Stimulated activated naive CD8-positive, alpha-beta T cell treated with anti-CD3 and anti-CD28 coated beads, Interleukin-15, amount 100 ng/mL, for 72 hours (primary cell): ENCODE measurements around the gene TBC1D8.

ENCODE experiments used
- ATAC-seq: fragments of 150-1000 bp; cut with Tn5 transposase; 2 replicates; pipeline ENCODE4 v1.10.0; 2021; ENCODE audit warnings: mild to moderate bottlenecking, moderate library complexity
- DNase-seq, 2 donors: peaks; one replicate each; pipeline ENCODE4 v3.0.0; 2021 to 2022
- H3K27ac Mint-ChIP-seq, 2 donors: one replicate each; pipeline ENCODE4 v1.8.0; 2022; ENCODE audit warnings: mild to moderate bottlenecking in 2 of 2, mixed read lengths in 2 of 2, moderate library complexity in 2 of 2
- H3K27me3 Mint-ChIP-seq: one replicate; pipeline ENCODE4 v1.8.0; 2022; ENCODE audit warnings: mixed read lengths
- H3K4me1 Mint-ChIP-seq: one replicate; pipeline ENCODE4 v1.8.0; 2022; ENCODE audit warnings: mild to moderate bottlenecking, mixed read lengths
- H3K4me3 Mint-ChIP-seq, 2 donors: one replicate each; pipeline ENCODE4 v1.8.0; 2022; ENCODE audit warnings: mild to moderate bottlenecking in 2 of 2, mixed read lengths in 2 of 2, moderate library complexity in 1 of 2
- H3K9me3 Mint-ChIP-seq, 2 donors: one replicate each; pipeline ENCODE4 v1.8.0; 2022; ENCODE audit warnings: mixed read lengths in 2 of 2

TBC1D8 gene

DNA sequence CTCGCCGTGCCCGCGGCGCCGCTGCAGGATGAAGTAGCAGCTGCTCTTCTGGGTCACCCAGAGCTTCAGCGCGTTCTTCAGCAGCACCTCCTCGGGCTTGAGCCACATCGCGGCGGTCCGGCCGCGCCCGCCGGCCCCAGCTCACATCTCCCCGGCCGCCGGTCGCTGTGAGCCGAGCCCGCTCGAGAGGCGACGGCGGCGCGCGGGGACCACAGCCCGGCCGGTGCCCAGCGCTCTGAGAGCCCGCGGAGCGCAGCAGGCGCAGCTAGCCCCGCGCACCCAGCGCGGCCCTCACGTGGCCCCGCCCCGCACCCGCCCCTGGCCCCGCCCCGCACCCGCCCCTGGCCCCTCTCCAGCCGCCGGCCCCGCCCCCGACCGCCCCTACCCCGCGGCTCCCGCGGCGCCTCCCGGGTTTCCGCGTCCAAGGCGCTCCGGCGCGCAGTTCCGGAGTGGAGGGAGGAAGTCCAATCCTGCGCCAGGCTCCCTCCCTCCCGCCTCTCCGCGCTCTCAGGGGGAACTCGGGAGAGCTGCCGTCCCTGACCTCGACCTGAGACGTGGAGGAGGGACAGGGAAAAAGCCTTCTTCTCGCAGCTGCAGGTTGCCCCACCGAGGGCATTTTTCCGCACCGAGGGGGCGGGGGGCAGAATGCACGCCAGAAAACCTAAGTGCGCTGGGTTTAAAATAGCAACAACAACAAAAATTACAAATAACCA, at the start of gene TBC1D8:
Gene TBC1D8 (minus strand): TSS at position 237 of the 713 bp plus-strand sequence. CDS start 129 bp downstream, at position 108.
- Mint-ChIP-seq H3K4me1 (peaks cover 31% of the 10 kb centered on the region), H3K9me3 (no peaks in the 10 kb centered on the region), H3K27ac (peak within 1 kb of the TSS in 1 of 2 donors; percentile 86), H3K27me3 (peaks cover 52% of the 10 kb centered on the region), H3K4me3 (peak within 1 kb of the TSS; percentile 82 to 88)
- peak; percentile 90 for ATAC-seq
- peak; percentile 51 to 61 for DNase-seq

DNA sequence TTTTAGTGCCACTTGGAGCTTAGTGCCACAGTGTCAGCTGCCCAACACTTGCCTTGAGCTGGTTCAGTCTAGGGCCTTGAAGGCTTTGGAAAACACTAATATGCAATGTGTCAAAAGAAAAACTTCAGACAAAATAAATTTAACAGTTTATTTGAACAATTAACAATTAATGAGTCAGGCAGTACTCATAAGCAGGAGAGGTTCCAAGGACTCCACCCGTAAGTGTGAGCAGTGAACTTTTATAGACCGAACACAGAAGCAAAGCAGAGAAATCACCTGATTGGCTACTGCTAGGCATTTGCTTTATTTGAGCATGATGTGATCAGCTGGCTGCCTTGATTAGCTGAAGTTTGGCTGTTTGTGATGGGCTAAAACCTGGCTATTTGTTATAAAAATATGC, 49.5 kb upstream of the TBC1D8 start:
- Mint-ChIP-seq H3K27ac (no peak overlapping the region), H3K4me3 (no peak overlapping the region), H3K27me3 (no peaks in the 10 kb centered on the region), H3K4me1 (peaks cover 6% of the 10 kb centered on the region), H3K9me3 (no peaks in the 10 kb centered on the region)
- DNase-seq (no peak), ATAC-seq (no peak)

GRCh38 chr2:101199251-101199791, 48.1 kb upstream of the TBC1D8 start:
- no peaks in the 10 kb centered on the region for H3K9me3 Mint-ChIP-seq
- no peaks in the 10 kb centered on the region for H3K4me1 Mint-ChIP-seq
- H3K4me3 Mint-ChIP-seq, result no peak overlapping the region
- H3K27ac Mint-ChIP-seq, result no peak overlapping the region
- ATAC-seq, result no peak
- H3K27me3 Mint-ChIP-seq, result no peaks in the 10 kb centered on the region
- DNase-seq, result no peak

DNA sequence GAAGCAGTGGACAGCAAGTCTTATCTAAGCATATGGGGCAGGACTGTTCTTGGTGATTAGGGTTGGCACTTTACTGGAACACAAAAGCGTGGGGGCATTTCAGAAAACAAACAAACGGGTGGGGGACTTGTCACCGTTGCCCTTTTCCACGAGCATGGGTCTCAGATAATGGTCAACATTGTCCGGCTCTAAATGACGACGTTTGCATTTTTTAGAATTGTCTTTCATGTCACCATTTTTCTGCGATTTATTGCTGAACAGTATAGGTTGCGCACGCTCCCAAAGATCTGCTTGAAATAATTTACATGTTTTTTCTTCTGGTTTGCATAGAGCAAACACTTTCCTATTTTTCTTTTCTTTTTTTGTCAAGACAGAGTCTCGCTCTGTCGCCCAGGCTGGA, 46.6 kb upstream of the TBC1D8 start:
- no peaks in the 10 kb centered on the region for H3K27me3 Mint-ChIP-seq
- H3K27ac Mint-ChIP-seq, result no peak overlapping the region
- no peak for ATAC-seq
- no peak for DNase-seq
- no peak overlapping the region for H3K4me3 Mint-ChIP-seq
- H3K4me1 Mint-ChIP-seq, result no peaks in the 10 kb centered on the region
- no peaks in the 10 kb centered on the region for H3K9me3 Mint-ChIP-seq

DNA sequence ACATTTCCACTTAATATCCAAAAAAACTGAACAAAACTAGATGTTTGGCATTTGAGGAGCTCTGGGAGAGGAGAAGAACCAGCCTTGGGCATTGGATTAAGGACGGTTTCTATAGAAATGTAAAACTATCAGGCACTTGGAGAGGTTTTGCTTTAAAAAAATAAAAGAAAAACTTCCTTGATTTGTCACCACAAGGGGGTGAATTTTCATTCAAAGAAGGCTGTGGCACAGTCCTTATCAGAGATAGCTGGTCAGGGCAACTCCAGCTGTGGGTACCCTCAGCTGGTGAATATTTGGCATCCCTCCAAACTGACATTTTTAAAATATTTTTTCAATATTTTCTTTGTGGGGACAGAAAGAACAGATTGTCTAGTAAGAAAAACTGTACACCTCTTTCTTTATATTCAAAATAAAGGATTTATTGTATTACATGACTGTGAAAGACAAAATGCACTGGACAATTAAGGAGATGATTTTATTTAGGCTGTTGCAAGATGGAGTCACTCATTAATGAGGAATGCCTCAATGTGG, 46.1 kb upstream of the TBC1D8 start:
- Mint-ChIP-seq H3K9me3 (no peaks in the 10 kb centered on the region), H3K4me3 (no peak overlapping the region), H3K27ac (no peak overlapping the region), H3K27me3 (no peaks in the 10 kb centered on the region), H3K4me1 (no peaks in the 10 kb centered on the region)
- DNase-seq (no peak), ATAC-seq (no peak)

DNA sequence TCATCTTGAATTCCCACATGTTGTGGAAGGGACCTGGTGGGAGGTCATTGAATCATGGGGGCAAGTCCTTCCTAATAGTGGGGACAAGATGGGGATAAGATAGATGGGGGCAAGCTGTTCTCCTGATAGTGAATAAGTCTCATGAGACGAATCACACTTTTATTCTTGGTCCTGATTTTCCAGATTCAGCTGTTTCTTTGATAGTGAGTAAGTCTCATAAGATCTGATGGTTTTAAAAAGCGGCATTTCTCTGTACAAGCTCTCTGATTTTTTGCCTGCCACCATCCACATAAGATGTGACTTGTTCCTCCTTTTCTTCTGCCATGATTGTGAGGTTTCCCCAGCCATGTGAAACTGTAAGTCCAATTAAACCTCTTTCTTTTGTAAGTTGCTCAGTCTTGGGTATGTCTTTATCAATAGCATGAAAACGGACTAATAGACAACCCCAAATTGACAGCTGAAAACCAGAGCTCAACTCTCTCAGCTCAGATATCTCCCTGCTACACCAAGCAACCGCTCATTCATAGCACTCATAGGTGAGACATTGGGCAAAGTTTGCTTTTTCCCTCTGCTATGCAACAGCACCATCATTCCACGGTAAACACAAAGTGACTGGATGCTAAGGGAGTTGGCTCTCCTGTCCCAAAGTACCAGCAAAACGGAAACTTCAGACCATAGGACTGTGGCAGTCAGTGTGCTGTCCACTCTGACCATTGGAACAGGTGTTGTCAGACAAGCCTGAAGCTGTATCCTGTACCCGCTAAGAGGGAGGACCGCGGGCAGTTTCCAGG, 44.9 kb upstream of the TBC1D8 start:
- Mint-ChIP-seq H3K4me3 (no peak overlapping the region), H3K27ac (no peak overlapping the region), H3K27me3 (no peaks in the 10 kb centered on the region), H3K9me3 (no peaks in the 10 kb centered on the region), H3K4me1 (no peaks in the 10 kb centered on the region)
- DNase-seq, result no peak
- no peak for ATAC-seq

DNA sequence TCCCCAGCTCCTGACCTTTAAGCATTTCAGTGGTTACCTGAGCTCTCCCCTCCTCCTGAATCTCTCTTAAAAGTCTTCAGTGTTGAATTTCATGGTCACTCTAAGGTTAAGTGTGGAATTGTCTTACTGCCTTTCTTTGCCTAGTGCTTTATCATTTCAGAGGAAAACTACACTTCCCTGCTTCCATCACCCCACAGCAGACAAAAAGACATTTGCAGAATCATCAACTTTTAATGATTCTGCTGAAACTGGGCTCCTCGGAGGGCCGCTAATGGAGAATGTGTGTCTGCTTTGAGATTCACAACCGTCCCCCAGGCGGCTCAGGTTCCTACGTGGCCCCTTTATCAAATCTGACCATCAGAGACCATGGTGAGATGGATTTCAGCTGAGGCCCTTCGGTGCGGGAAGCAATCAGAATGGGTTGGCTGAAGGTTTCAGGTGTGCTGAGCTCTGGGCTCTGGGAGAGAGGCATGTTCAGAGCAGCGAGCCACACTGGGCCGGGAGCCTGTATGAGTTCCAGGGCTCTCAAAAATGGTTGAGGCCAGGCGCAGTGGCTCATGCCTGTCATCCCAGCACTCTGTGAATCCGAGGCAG, 41.9 kb upstream of the TBC1D8 start:
- ATAC-seq (no peak), DNase-seq (no peak)
- H3K4me1 Mint-ChIP-seq, result no peaks in the 10 kb centered on the region
- no peaks in the 10 kb centered on the region for H3K9me3 Mint-ChIP-seq
- no peak overlapping the region for H3K4me3 Mint-ChIP-seq
- H3K27ac Mint-ChIP-seq, result peak overlapping the region in 1 of 2 donors; percentile 20
- H3K27me3 Mint-ChIP-seq, result no peaks in the 10 kb centered on the region

- H3K27me3 Mint-ChIP-seq, result no peaks in the 10 kb centered on the region
- no peak overlapping the region for H3K4me3 Mint-ChIP-seq
- H3K4me1 Mint-ChIP-seq, result no peaks in the 10 kb centered on the region
- no peak overlapping the region for H3K27ac Mint-ChIP-seq
- DNase-seq (no peak), ATAC-seq (no peak)
- peaks cover 0 to 9% of the 10 kb centered on the region in 2 donors for H3K9me3 Mint-ChIP-seq
These were observed 39.8 kb upstream of the TBC1D8 start for GRCh38 chr2:101190747-101191516.

- no peaks in the 10 kb centered on the region for H3K4me1 Mint-ChIP-seq
- H3K9me3 Mint-ChIP-seq, result peaks cover 0 to 9% of the 10 kb centered on the region in 2 donors
- H3K4me3 Mint-ChIP-seq, result no peak overlapping the region
- ATAC-seq (no peak), DNase-seq (no peak)
- no peak overlapping the region for H3K27ac Mint-ChIP-seq
- no peaks in the 10 kb centered on the region for H3K27me3 Mint-ChIP-seq
These were observed 37.7 kb upstream of the TBC1D8 start for GRCh38 chr2:101188683-101189405.

- ATAC-seq (no peak), DNase-seq (no peak)
- Mint-ChIP-seq H3K27ac (no peak overlapping the region), H3K4me1 (no peaks in the 10 kb centered on the region), H3K9me3 (peaks cover 0 to 9% of the 10 kb centered on the region in 2 donors), H3K27me3 (no peaks in the 10 kb centered on the region), H3K4me3 (no peak overlapping the region)
These were observed 35.9 kb upstream of the TBC1D8 start for GRCh38 chr2:101187131-101187530.

GRCh38 chr2:101185656-101186055, 34.5 kb upstream of the TBC1D8 start:
- ATAC-seq, result no peak
- Mint-ChIP-seq H3K27me3 (no peaks in the 10 kb centered on the region), H3K27ac (no peak overlapping the region), H3K4me1 (no peaks in the 10 kb centered on the region), H3K4me3 (no peak overlapping the region), H3K9me3 (peaks cover 0 to 9% of the 10 kb centered on the region in 2 donors)
- no peak for DNase-seq

DNA sequence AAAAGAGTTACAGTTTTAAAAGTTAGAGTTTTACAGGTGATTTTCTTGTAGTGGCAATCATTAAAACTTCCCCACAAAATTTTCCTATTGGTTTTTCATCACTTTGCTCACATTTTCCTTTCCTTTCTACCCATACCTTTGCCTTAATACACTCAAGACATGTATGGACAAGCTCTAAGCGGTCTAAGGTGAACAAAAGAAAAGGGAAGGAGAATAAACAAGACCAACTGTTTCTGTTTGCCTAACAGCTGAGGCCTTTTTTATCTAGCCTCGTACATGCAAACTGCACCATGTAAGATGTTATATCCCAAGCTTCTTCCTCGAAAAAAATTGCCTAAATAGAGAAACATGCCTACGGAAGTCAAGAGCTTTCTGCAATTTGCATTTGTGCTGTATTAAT, 33.9 kb upstream of the TBC1D8 start:
- no peak for ATAC-seq
- Mint-ChIP-seq H3K4me1 (no peaks in the 10 kb centered on the region), H3K4me3 (no peak overlapping the region), H3K9me3 (peaks cover 0 to 9% of the 10 kb centered on the region in 2 donors), H3K27me3 (no peaks in the 10 kb centered on the region), H3K27ac (no peak overlapping the region)
- DNase-seq, result no peak

DNA sequence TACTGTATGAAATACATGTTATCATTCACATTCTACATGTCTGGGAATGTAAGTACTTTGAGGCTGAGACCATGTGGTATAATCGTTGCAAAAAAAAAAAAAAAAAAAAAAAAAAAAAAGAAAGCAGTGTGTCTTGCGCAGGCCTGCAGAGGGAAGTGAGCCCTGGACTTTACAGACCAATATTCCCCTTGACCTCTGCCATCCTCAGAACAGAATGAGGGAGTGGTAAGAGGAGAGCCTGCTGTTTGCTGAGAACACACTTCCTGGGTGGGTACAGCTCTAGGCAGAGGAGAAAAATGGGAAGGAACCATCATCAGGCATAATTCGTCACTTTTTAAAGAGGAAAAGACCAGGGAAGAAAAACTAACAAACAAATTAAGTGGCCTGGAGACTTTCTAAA, 28.8 kb upstream of the TBC1D8 start:
- no peak for DNase-seq
- H3K27ac Mint-ChIP-seq, result no peak overlapping the region
- H3K4me3 Mint-ChIP-seq, result no peak overlapping the region
- no peaks in the 10 kb centered on the region for H3K27me3 Mint-ChIP-seq
- no peaks in the 10 kb centered on the region for H3K9me3 Mint-ChIP-seq
- ATAC-seq, result no peak
- no peaks in the 10 kb centered on the region for H3K4me1 Mint-ChIP-seq

- peaks cover 28% of the 10 kb centered on the region for H3K4me1 Mint-ChIP-seq
- no peak overlapping the region for H3K4me3 Mint-ChIP-seq
- ATAC-seq (no peak), DNase-seq (no peak)
- no peaks in the 10 kb centered on the region for H3K27me3 Mint-ChIP-seq
- H3K27ac Mint-ChIP-seq, result no peak overlapping the region
- H3K9me3 Mint-ChIP-seq, result peaks cover 0 to 5% of the 10 kb centered on the region in 2 donors
These were observed 25.6 kb upstream of the TBC1D8 start for GRCh38 chr2:101176803-101177202.
